GM23248 (cell line): ENCODE data around the gene TMA7.

ENCODE experiments used
- EZH2 ChIP-seq: fragments of 200-600 bp; sonication (generic); IDR thresholded peaks from 2 replicates; pipeline ENCODE4 v1.6.1; 2018; ENCODE audit warnings: antibody characterized with exemption, mild to moderate bottlenecking; ENCODE audit not compliant: insufficient read depth, poor library complexity, severe bottlenecking
- EZH2phosphoT487 ChIP-seq: fragments of 200-600 bp; sonication (generic); IDR thresholded peaks from 2 replicates; pipeline ENCODE4 v1.6.1; 2018; ENCODE audit warnings: antibody characterized with exemption, moderate library complexity, mild to moderate bottlenecking, low read depth; ENCODE audit not compliant: insufficient read depth

GRCh38 chr3:48431224-48432029 is 8.6 kb upstream of the TMA7 start:
- TF ChIP-seq EZH2phosphoT487 (no peak), EZH2 (no peak)
